GM19238 (cell line): Measurements from ENCODE around the gene NOX3.
"Not testable (repeated sequence)": the region's sequence is repeated elsewhere in the genome, so short reads cannot be mapped to it uniquely, and the experiment has no call there.

Source experiments
- DNase-seq: peaks from one replicate; pipeline ENCODE4 v3.0.0; 2011; ENCODE audit warnings: low spot score; ENCODE audit not compliant: insufficient read length

Gene NOX3

GRCh38 chr6:155470979-155471616 lies 15.5 kb upstream of the NOX3 start:
- DNase-seq: not testable (repeated sequence)

- not testable (repeated sequence) for DNase-seq
Observed at GRCh38 chr6:155468543-155468942, 12.9 kb upstream of the NOX3 start.

- DNase-seq: no peak
Observed at GRCh38 chr6:155466539-155466938, 10.9 kb upstream of the NOX3 start.

GRCh38 chr6:155461556-155461955 lies 5.9 kb upstream of the NOX3 start:
- DNase-seq: no peak

- DNase-seq: no peak
Observed at GRCh38 chr6:155454471-155454870, 1.2 kb downstream of the NOX3 start.

- DNase-seq: no peak
Observed at GRCh38 chr6:155454008-155454407, 1.6 kb downstream of the NOX3 start.

GRCh38 chr6:155452576-155452975 lies 3.1 kb downstream of the NOX3 start:
- no peak for DNase-seq

GRCh38 chr6:155451530-155451929 lies 4.1 kb downstream of the NOX3 start:
- not testable (repeated sequence) for DNase-seq

GRCh38 chr6:155450240-155450581 lies 5.4 kb downstream of the NOX3 start:
- no peak for DNase-seq

GRCh38 chr6:155449450-155450239 lies 6.0 kb downstream of the NOX3 start:
- DNase-seq: no peak

- DNase-seq: no peak
Observed at GRCh38 chr6:155448668-155449449, 6.8 kb downstream of the NOX3 start.

- DNase-seq: no peak
Observed at GRCh38 chr6:155447949-155448348, 7.7 kb downstream of the NOX3 start.

GRCh38 chr6:155444952-155445903 lies 10.4 kb downstream of the NOX3 start:
- no peak for DNase-seq

- DNase-seq: no peak
Observed at GRCh38 chr6:155444120-155444917, 11.3 kb downstream of the NOX3 start.

GRCh38 chr6:155443168-155443567 lies 12.5 kb downstream of the NOX3 start:
- no peak for DNase-seq

GRCh38 chr6:155442562-155442961 lies 13.1 kb downstream of the NOX3 start:
- DNase-seq: no peak

- DNase-seq: no peak
Observed at GRCh38 chr6:155441112-155441465, 14.6 kb downstream of the NOX3 start.

- DNase-seq: no peak
Observed at GRCh38 chr6:155440398-155441111, 15.1 kb downstream of the NOX3 start.

GRCh38 chr6:155439376-155439775 lies 16.3 kb downstream of the NOX3 start:
- DNase-seq: no peak
